ENCODE data around the gene OTOA.
"Not testable (repeated sequence)": the region's sequence is repeated elsewhere in the genome, so short reads cannot be mapped to it uniquely, and the experiment has no call there.

Gene OTOA

DNA sequence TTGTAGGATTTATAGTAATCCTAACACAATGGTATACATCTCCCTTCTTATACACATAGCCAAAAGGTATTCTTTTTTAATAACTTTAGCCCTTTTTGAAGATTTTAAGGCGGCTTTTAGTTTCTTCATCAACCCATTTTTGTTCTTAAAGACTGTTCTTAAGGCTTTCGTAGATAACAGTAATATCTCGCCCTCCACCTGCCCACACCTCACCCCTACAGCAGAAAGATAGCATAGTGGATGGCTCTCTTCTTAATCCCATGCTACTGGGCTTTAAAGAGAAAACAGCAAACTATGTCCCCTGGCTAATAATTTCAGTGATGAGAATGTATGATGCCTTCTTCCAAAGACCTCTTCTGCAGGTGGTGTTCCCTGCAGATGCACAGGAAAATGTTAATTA, 20.0 kb upstream of the OTOA start:
- POLR2A ChIA-PET (ENCODE audit: low non-redundant PET) = no interaction called here
- TF ChIP-seq, protein P1, sequence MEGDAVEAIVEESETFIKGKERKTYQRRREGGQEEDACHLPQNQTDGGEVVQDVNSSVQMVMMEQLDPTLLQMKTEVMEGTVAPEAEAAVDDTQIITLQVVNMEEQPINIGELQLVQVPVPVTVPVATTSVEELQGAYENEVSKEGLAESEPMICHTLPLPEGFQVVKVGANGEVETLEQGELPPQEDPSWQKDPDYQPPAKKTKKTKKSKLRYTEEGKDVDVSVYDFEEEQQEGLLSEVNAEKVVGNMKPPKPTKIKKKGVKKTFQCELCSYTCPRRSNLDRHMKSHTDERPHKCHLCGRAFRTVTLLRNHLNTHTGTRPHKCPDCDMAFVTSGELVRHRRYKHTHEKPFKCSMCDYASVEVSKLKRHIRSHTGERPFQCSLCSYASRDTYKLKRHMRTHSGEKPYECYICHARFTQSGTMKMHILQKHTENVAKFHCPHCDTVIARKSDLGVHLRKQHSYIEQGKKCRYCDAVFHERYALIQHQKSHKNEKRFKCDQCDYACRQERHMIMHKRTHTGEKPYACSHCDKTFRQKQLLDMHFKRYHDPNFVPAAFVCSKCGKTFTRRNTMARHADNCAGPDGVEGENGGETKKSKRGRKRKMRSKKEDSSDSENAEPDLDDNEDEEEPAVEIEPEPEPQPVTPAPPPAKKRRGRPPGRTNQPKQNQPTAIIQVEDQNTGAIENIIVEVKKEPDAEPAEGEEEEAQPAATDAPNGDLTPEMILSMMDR (conservative IDR thresholded peaks at IDR 0.05; ENCODE audit: low read depth) = no peak
- no peak for DNase-seq (ENCODE audit: low spot score)
- CTCF ChIA-PET = interaction anchor here (0.9 to 5.0 kb wide), 2 partner anchors 13 to 15 kb away, joined by 6 to 23 read pairs; no protein-coding TSS in a partner anchor
- H3K27ac ChIP-seq = no peak overlapping the region

DNA sequence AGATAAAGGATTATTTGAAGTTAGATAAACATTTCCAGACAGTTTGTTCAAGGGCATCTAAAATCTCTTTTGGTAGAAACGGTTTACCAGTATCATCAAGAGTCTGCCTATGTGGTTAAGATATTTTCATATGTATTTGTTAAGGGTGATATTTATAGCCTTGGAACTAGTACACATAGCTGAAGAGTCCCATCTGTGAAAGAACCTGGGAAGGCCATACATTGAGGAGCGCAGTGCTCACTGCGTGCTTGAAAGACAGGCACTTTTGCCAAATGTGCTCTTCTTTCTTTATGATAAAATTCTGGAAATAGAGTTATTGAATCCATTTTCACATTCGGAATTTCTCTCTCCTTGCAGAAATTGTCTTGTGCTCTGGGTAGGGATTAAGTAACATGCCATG, 19.1 kb upstream of the OTOA start:
- CTCF ChIA-PET = no interaction called here
- POLR2A ChIA-PET (ENCODE audit: low non-redundant PET) = no interaction called here

DNA sequence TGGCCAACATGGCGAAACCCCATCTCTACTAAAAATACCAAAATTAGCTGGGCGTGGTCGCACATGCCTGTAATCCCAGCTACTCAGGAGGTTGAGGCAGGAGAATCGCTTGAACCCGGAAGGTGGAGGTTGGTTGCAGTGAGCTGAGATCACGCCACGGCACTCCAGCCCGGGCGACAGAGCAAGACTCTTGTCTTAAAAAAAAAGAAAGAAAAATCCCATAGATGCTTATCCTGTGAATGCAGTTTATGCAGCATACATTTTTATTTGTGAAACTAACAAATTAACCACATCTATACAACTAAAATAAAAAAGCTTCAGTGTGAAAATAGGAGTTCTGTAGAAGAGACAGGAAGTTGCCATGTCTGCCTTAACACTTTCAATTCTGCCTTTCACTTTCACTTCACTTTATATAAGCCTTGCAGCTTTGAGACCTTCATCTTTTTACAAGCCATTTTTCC, 18.5 kb upstream of the OTOA start:
- DNase-seq (ENCODE audit: low spot score) = no peak
- ChIA-PET CTCF (interaction anchor here (2.0 kb wide), 1 partner anchor 12 kb away, joined by 8 read pairs; no protein-coding TSS in a partner anchor), POLR2A (ENCODE audit: low non-redundant PET) (no interaction called here)
- TF ChIP-seq, protein P1 (conservative IDR thresholded peaks at IDR 0.05; ENCODE audit: low read depth) = no peak
- H3K27ac ChIP-seq = no peak overlapping the region

More for the DNA sequence above, 19.1 kb upstream of the OTOA start:
- DNase-seq (ENCODE audit: low spot score) = no peak
- TF ChIP-seq, protein P1 (conservative IDR thresholded peaks at IDR 0.05; ENCODE audit: low read depth) = no peak
- H3K27ac ChIP-seq = no peak overlapping the region

DNA sequence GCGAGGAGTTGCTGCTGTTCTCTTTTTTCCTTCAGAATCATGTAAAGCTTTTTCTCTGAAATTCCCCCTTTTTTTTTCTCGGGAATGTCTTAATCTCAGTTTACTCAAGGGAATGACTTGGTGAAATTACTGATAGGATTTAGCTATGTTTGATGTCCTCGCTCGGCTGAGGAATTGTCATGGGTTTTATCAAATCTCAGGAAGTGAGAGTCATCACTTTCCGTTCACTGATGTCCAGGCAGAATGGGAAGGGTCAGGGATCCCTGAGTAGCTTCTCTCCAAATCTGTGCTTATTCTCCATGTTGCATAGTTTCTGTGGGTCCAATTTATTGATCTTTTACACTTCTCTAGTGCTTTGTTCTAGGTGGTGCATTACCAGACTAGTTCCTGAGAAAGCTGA, 17.7 kb upstream of the OTOA start:
- ChIA-PET POLR2A (ENCODE audit: low non-redundant PET) (no interaction called here), CTCF (interaction anchor here (2.0 kb wide), 1 partner anchor 11 kb away, joined by 8 read pairs; no protein-coding TSS in a partner anchor)
- no peak for DNase-seq (ENCODE audit: low spot score)
- H3K27ac ChIP-seq = no peak overlapping the region
- TF ChIP-seq, protein P1 (conservative IDR thresholded peaks at IDR 0.05; ENCODE audit: low read depth) = no peak

DNA sequence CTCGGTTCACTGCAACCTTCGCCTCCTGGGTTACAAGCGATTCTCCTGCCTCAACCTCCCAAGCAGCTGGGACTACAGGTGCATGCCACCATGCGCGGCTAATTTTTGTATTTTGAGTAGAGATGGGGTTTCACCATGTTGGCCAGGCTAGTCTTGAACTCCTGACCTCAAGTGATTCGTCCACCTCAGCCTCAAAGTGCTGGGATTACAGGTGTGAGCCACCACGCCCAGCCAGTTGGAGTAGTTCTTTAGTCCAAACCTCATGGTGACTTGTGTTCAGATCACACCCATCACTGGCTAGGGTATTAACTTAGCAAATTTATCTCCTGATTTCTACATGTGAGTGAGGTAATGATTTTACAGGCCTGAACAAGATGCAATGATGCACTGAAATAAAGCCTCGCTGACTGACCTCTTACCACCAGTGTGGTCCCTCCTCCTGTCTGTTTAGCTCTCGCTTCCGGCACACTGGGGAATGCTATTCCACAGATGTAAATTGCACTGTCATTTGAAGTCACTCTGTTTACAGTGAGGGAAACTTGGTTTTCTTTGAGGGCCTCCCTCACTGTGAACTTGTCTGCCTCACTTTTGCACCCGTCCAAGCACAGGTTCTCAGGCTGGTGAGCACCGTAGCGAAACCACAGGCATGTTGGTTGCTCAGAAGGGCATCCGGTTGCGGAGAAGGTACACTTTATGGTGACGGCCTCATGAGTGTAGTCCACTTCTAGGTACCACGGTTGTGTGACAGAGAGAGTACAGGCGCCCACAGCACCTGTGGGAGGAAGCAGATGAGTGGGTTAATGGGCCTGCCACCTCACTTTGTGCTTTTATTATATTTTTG, 16.8 kb upstream of the OTOA start:
- TF ChIP-seq, protein P1 (conservative IDR thresholded peaks at IDR 0.05; ENCODE audit: low read depth) = no peak
- H3K27ac ChIP-seq = no peak overlapping the region
- POLR2A ChIA-PET (ENCODE audit: low non-redundant PET) = no interaction called here
- CTCF ChIA-PET = interaction anchor here (2.0 kb wide), 1 partner anchor 10 kb away, joined by 8 read pairs; no protein-coding TSS in a partner anchor
- DNase-seq (ENCODE audit: low spot score) = no peak

DNA sequence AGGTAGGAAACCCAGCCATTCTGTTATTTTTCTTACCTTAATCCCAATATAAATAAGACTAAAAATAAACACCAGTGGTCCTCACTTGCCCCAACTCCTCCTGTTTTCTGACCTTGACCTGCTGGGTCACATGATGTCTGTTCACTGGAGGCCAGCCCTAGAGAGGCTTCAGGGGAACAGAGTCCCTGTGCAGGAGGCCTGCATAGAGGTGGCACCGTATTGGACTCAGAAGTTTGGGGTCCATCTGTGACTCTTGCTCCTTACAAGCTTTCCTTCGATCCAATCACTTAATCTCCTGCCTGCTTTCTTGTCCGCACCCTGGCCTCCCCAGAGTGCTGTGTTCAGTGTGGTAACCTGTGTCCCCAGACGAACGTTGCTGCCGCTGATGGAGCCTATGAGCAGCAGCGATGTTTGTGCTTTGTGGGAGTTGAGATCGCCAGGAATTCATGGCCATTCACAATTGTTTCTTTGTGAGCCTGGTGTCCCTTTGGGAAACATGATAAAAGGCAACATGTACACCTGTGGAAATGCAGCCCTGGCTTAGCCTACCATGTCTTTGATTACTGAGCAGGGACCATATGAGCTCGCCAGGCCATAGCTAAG, 16.1 kb upstream of the OTOA start:
- POLR2A ChIA-PET (ENCODE audit: low non-redundant PET) = no interaction called here
- CTCF ChIA-PET = no interaction called here
- TF ChIP-seq, protein P1 (conservative IDR thresholded peaks at IDR 0.05; ENCODE audit: low read depth) = no peak
- DNase-seq (ENCODE audit: low spot score) = no peak
- H3K27ac ChIP-seq = no peak overlapping the region

DNA sequence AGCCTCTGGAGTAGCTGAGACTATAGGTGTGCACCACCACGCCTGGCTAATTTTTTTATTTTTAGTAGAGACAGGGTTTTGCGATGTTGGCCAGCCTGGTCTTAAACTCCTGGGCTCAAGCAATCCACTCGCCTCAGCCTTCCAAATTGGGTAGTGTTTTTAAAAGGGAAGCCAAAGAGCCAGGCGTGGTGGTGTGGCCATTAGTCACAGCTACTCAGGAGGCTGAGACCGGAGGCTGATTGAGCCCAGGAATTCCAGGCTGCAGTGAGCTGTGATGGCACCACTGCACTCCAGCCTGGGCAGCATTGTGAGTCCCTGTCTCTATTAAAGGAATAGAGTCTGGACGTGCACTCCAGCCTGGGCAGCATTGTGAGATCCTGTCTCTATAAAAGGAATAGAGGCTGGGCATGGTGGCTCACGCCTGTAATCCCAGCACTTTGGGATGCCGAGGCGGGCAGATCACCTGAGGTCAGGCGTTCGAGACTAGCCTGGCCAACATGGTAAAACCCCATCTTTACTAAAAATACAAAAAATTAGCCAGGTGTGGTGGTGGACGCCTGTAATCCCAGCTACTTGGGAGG, 13.9 kb upstream of the OTOA start:
- POLR2A ChIA-PET (ENCODE audit: low non-redundant PET) = interaction anchor here (0.6 kb wide), 1 partner anchor 561 kb away, joined by 7 read pairs; no protein-coding TSS in a partner anchor
- CTCF ChIA-PET = interaction anchor here (0.7 kb wide), 1 partner anchor 11 kb away, joined by 3 read pairs; no protein-coding TSS in a partner anchor
- H3K27ac ChIP-seq; DNase-seq (ENCODE audit: low spot score): not testable (repeated sequence)
